Lower lobe of right lung (tissue), 2 donors: ENCODE results near the gene MCAT. TPM values are rescaled to one million over a fixed set of nuclear protein-coding genes. Genes with fewer than 3 reads are reported as not detected.

Experiments
- ATAC-seq, 2 donors: fragments of 200-7000 bp; cut with Tn5 transposase; one replicate each; pipeline ENCODE4 v1.9.1; 2020 to 2022; ENCODE audit warnings: mild to moderate bottlenecking in 2 of 2, moderate library complexity in 2 of 2
- DNase-seq: peaks from one replicate; pipeline ENCODE4 v3.0.0-alpha.2; 2020
- H3K27ac ChIP-seq: fragments of 200-600 bp; one replicate; pipeline ENCODE4 v1.8.0; 2022
- H3K27me3 ChIP-seq: fragments of 200-600 bp; one replicate; pipeline ENCODE4 v1.8.0; 2022; ENCODE audit warnings: low read depth
- H3K36me3 ChIP-seq: fragments of 200-600 bp; one replicate; pipeline ENCODE4 v1.8.0; 2022; ENCODE audit warnings: mild to moderate bottlenecking
- H3K4me1 ChIP-seq: fragments of 200-600 bp; one replicate; pipeline ENCODE4 v1.8.0; 2022
- H3K4me3 ChIP-seq: fragments of 200-600 bp; one replicate; pipeline ENCODE4 v1.8.0; 2022; ENCODE audit warnings: mild to moderate bottlenecking
- H3K9me3 ChIP-seq: fragments of 200-600 bp; one replicate; pipeline ENCODE4 v1.8.0; 2022
- CTCF ChIP-seq: fragments of 200-600 bp; IDR thresholded peaks from one replicate; pipeline ENCODE4 v1.8.0; 2022; ENCODE audit warnings: antibody characterized with exemption, mild to moderate bottlenecking
- intact Hi-C: fragments of 100-400 bp; cut with DNase I; formaldehyde crosslinking; loops from one replicate; pipeline ENCODE4 v1.11.0; 2022
- total RNA-seq: library from RNA; stranded (reverse); fragmentation: NEBNext Ultra II Directional; extraction: Animal tissue kit (Norgen Biotek cat#: 25700); gene quantifications from one replicate; pipeline ENCODE4 v1.2.1, GENCODE V29; 2021
- donor health status: DM: no; HTN: yes; CAD: no; lungs with severe emphysema.

Gene MCAT
- total RNA-seq, 1 donor from 2014 or later, result 11.7 TPM

- intact Hi-C loops, result no loop called here
- H3K36me3 ChIP-seq, result no peaks in the 10 kb centered on the region
- DNase-seq (peak; percentile 62), ATAC-seq (peak; percentile 56 to 57)
- H3K27ac ChIP-seq, result no peak overlapping the region
- H3K27me3 ChIP-seq, result no peaks in the 10 kb centered on the region
- H3K4me1 ChIP-seq, result peaks cover 9% of the 10 kb centered on the region
- no peak overlapping the region for H3K4me3 ChIP-seq
- H3K9me3 ChIP-seq, result no peaks in the 10 kb centered on the region
- peak; percentile 36 for TF ChIP-seq CTCF
Measured at GRCh38 chr22:43090130-43090789, 52.9 kb downstream of the MCAT start.

GRCh38 chr22:43088984-43089717 is 54.0 kb downstream of the MCAT start, which contains the start of gene TTLL1:
Gene TTLL1, minus strand, starts transcription at chr22:43089391. Its CDS starts 13,805 bp downstream, at chr22:43075586.
- Histone ChIP-seq H3K4me3 (peak within 1 kb of the TSS; percentile 80), H3K9me3 (no peaks in the 10 kb centered on the region), H3K27ac (peak within 1 kb of the TSS; percentile 70), H3K27me3 (no peaks in the 10 kb centered on the region), H3K4me1 (peaks cover 9% of the 10 kb centered on the region), H3K36me3 (no peaks in the 10 kb centered on the region)
- TF ChIP-seq CTCF, result no peak
- DNase-seq (peak; percentile 95), ATAC-seq (peak; percentile 97 to 99)
- intact Hi-C loops, result no loop called here

- Histone ChIP-seq H3K36me3 (no peaks in the 10 kb centered on the region), H3K9me3 (no peaks in the 10 kb centered on the region), H3K4me3 (peak overlapping the region; percentile 80), H3K27me3 (no peaks in the 10 kb centered on the region), H3K27ac (peak overlapping the region; percentile 70), H3K4me1 (peaks cover 9% of the 10 kb centered on the region)
- intact Hi-C loops, result no loop called here
- ATAC-seq (no peak), DNase-seq (no peak)
- no peak for TF ChIP-seq CTCF
Measured at GRCh38 chr22:43088627-43088983, 54.6 kb downstream of the MCAT start.

- DNase-seq (no peak), ATAC-seq (no peak)
- Histone ChIP-seq H3K9me3 (no peaks in the 10 kb centered on the region), H3K27me3 (no peaks in the 10 kb centered on the region), H3K27ac (no peak overlapping the region), H3K4me1 (peaks cover 9% of the 10 kb centered on the region), H3K36me3 (no peaks in the 10 kb centered on the region), H3K4me3 (no peak overlapping the region)
- intact Hi-C loops, result no loop called here
- no peak for TF ChIP-seq CTCF
Measured at GRCh38 chr22:43085658-43086606, 57.3 kb downstream of the MCAT start.

Other genes starting within 250 kb of the MCAT start
- gene PACSIN2, start 128.2 kb downstream of the MCAT start, total RNA-seq, result 104 TPM
- 5.4 TPM for gene TTLL1, start 54.0 kb downstream of the MCAT start, total RNA-seq
- gene BIK, start 32.6 kb downstream of the MCAT start, total RNA-seq, result 1.6 TPM
- 294 TPM for gene TSPO, start 8.2 kb upstream of the MCAT start, total RNA-seq
- 21.6 TPM for gene TTLL12, start 43.7 kb upstream of the MCAT start, total RNA-seq
- gene SCUBE1, start 200.0 kb upstream of the MCAT start, total RNA-seq, result 16.6 TPM